Measurements from ENCODE around the gene IGFBP5.

GRCh38 chr2:216635701-216636550 lies 59.4 kb downstream of the IGFBP5 start:
- TF ChIP-seq CTCF (IDR thresholded peaks at IDR 0.05) (no peak), POLR2A (IDR thresholded peaks at IDR 0.05) (no peak)

All from tibial nerve (tissue), 3 donors.